Activated CD8-positive, alpha-beta T cell treated with anti-CD3 and anti-CD28 coated beads for 36 hours (primary cell): ENCODE measurements around the gene FAR2. TPM values are rescaled to one million over a fixed set of nuclear protein-coding genes. Genes with fewer than 3 reads are reported as not detected.
"Not testable (repeated sequence)": the region's sequence is repeated elsewhere in the genome, so short reads cannot be mapped to it uniquely, and the experiment has no call there.

Experiments used
- ATAC-seq: fragments of 200-7000 bp; cut with Tn5 transposase; one replicate; pipeline ENCODE4 v1.10.0; 2021; ENCODE audit warnings: mild to moderate bottlenecking, moderate library complexity
- CTCF ChIA-PET: fragments of 350-600 bp; sonication (Branson Sonifier 250); formaldehyde crosslinking; loops from one replicate; lab custom pipeline; 2021; ENCODE audit warnings: antibody characterized with exemption; lab: Charles Lee
- POLR2A ChIA-PET: fragments of 350-600 bp; sonication (Branson Sonifier 250); formaldehyde crosslinking; loops from one replicate; lab custom pipeline; 2021; ENCODE audit warnings: antibody characterized with exemption; lab: Charles Lee
- DNase-seq: peaks from one replicate; pipeline ENCODE4 v3.0.0-alpha.2; 2020
- H3K27ac Mint-ChIP-seq: one replicate; pipeline ENCODE4 v1.8.0; 2021; ENCODE audit warnings: mild to moderate bottlenecking, mixed read lengths
- H3K27me3 Mint-ChIP-seq: one replicate; pipeline ENCODE4 v1.8.0; 2021; ENCODE audit warnings: mixed read lengths
- H3K36me3 Mint-ChIP-seq: one replicate; pipeline ENCODE4 v1.8.0; 2021; ENCODE audit warnings: low read depth, mixed read lengths
- H3K4me1 Mint-ChIP-seq: one replicate; pipeline ENCODE4 v1.8.0; 2021; ENCODE audit warnings: low read depth, mixed read lengths
- H3K4me3 Mint-ChIP-seq: one replicate; pipeline ENCODE4 v1.8.0; 2021; ENCODE audit warnings: mild to moderate bottlenecking, moderate library complexity, mixed read lengths
- H3K9me3 Mint-ChIP-seq: one replicate; pipeline ENCODE4 v1.8.0; 2021; ENCODE audit warnings: mixed read lengths
- CTCF ChIP-seq: fragments of 200-600 bp; IDR thresholded peaks from one replicate; pipeline ENCODE4 v1.8.0; 2022; ENCODE audit warnings: antibody characterized with exemption, mild to moderate bottlenecking
- intact Hi-C: fragments of 100-400 bp; cut with micrococcal nuclease; formaldehyde crosslinking; loops from one replicate; pipeline ENCODE4 v1.10.0; 2022
- total RNA-seq, 2 experiments: library from RNA; stranded (reverse); gene quantifications; one replicate each; pipeline ENCODE4 v1.2.3, GENCODE V29; 2021

FAR2 gene
- total RNA-seq, 2 experiments from 2014 or later, result 6.0 to 7.0 TPM

GRCh38 chr12:29171421-29172258, 22.6 kb downstream of the FAR2 start:
- ATAC-seq, result no peak
- peaks cover 4% of the 10 kb centered on the region for H3K9me3 Mint-ChIP-seq
- no peak overlapping the region for H3K27ac Mint-ChIP-seq
- H3K4me1 Mint-ChIP-seq, result no peaks in the 10 kb centered on the region
- CTCF ChIA-PET, result no interaction called here
- no peak overlapping the region for H3K4me3 Mint-ChIP-seq
- no peak for TF ChIP-seq CTCF
- intact Hi-C loops, result no loop called here
- H3K27me3 Mint-ChIP-seq, result no peaks in the 10 kb centered on the region
- POLR2A ChIA-PET, result no interaction called here
- H3K36me3 Mint-ChIP-seq, result no peaks in the 10 kb centered on the region
- DNase-seq, result no peak

- Mint-ChIP-seq H3K4me1 (no peaks in the 10 kb centered on the region), H3K36me3 (no peaks in the 10 kb centered on the region), H3K27me3 (no peaks in the 10 kb centered on the region), H3K27ac (no peak overlapping the region), H3K9me3 (peaks cover 4% of the 10 kb centered on the region), H3K4me3 (no peak overlapping the region)
- no peak for DNase-seq
- no peak for ATAC-seq
- TF ChIP-seq CTCF, result no peak
- ChIA-PET POLR2A (no interaction called here), CTCF (no interaction called here)
- intact Hi-C loops, result no loop called here
These were observed 27.9 kb downstream of the FAR2 start for GRCh38 chr12:29176941-29177340.

- CTCF ChIA-PET, ATAC-seq, H3K4me3 Mint-ChIP-seq, H3K27ac Mint-ChIP-seq, DNase-seq, intact Hi-C loops, H3K9me3 Mint-ChIP-seq, H3K36me3 Mint-ChIP-seq, H3K27me3 Mint-ChIP-seq, H3K4me1 Mint-ChIP-seq: not testable (repeated sequence)
- POLR2A ChIA-PET, result interaction anchor here (0.6 kb wide), 1 partner anchor 145 kb away, joined by 4 read pairs; no protein-coding TSS in a partner anchor
These were observed 33.2 kb downstream of the FAR2 start for GRCh38 chr12:29182247-29182646.

GRCh38 chr12:29187756-29188155, 38.7 kb downstream of the FAR2 start:
- Mint-ChIP-seq H3K27me3 (no peaks in the 10 kb centered on the region), H3K4me1 (no peaks in the 10 kb centered on the region), H3K4me3 (no peak overlapping the region), H3K27ac (no peak overlapping the region), H3K9me3 (peaks cover 2% of the 10 kb centered on the region), H3K36me3 (no peaks in the 10 kb centered on the region)
- ATAC-seq, result no peak
- intact Hi-C loops, result no loop called here
- TF ChIP-seq CTCF, result no peak
- no peak for DNase-seq
- ChIA-PET POLR2A (no interaction called here), CTCF (interaction anchor here (0.7 kb wide), 1 partner anchor 10 kb away, joined by 3 read pairs; no protein-coding TSS in a partner anchor)

GRCh38 chr12:29191267-29191850, 42.3 kb downstream of the FAR2 start:
- Mint-ChIP-seq H3K4me3 (no peak overlapping the region), H3K27me3 (no peaks in the 10 kb centered on the region), H3K36me3 (no peaks in the 10 kb centered on the region), H3K27ac (no peak overlapping the region), H3K4me1 (no peaks in the 10 kb centered on the region), H3K9me3 (no peaks in the 10 kb centered on the region)
- POLR2A ChIA-PET, result no interaction called here
- ATAC-seq (no peak), DNase-seq (no peak)
- CTCF ChIA-PET, result interaction anchor here (0.9 kb wide), 1 partner anchor 118 kb away, joined by 3 read pairs; no protein-coding TSS in a partner anchor
- no peak for TF ChIP-seq CTCF
- intact Hi-C loops, result no loop called here
